ENCODE results near the gene HCN2.
"Not testable (repeated sequence)": the region's sequence is repeated elsewhere in the genome, so short reads cannot be mapped to it uniquely, and the experiment has no call there.

The HCN2 gene

DNA sequence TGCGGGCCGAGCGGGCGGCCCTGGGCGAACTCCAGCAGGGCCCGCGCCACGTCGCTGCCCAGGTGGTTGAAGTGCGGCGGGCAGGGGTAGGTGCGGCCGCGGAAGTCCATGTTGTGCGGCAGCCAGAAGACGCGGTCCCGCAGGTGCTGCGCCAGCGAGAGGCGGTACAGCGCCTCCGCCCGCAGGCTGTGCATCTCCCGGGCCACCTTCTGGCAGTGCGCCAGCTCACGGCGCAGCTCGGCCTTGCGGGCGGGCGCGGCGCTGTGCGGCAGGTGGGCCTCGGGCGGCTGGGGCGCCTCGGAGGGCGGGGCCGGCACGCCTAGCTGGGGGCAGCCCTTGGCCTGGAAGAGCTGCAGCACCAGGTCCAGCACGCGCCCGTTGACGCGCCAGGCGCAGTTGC, 31.5 kb downstream of the HCN2 start:
- DNase-seq = not testable (repeated sequence)

DNA sequence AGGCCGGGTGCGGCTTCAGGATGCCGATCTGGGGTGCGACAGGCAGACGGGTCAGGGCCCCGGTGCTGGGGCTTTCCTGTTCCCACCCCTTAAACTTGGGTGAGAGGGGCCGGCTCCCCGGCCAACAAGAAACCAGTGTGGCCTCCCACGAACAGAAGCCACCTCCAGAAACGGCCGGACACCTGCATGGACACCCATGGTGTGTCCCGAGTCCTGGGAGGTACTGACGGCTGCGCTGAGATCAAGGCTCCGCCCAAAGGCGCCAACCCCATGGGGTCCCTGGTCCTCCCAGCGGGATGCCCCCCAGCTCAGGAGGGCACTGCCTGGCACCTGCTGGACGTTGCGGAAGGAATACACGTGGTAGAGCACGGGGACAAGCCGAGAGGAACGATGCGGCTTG, 32.1 kb downstream of the HCN2 start:
- no peak for DNase-seq

- DNase-seq = no peak
Observed at GRCh38 chr19:622666-623065, 33.0 kb downstream of the HCN2 start.

GRCh38 chr19:623175-623916, 33.7 kb downstream of the HCN2 start:
- DNase-seq = no peak

- DNase-seq = no peak
Observed at GRCh38 chr19:623974-624373, 34.3 kb downstream of the HCN2 start.

GRCh38 chr19:624433-625109, 34.9 kb downstream of the HCN2 start:
- no peak for DNase-seq

- DNase-seq = no peak
Observed at GRCh38 chr19:625257-625656, 35.6 kb downstream of the HCN2 start.

DNA sequence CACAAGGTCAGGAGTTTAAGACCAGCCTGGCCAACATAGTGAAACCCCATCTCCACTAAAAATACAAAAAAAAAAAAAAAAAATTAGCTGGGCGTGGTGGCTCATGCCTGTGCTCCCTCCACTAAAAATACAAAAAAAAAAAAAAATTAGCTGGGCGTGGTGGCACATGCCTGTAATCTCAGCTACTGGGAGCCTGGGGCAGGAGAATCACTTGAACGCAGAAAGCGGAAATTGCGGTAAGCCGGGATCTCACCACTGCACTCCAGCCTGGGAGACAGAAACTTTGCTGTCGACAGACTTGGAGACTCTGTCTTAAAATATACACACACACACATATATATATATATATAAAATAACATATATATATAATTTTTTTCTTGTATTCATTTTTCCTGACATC, 36.9 kb downstream of the HCN2 start:
- DNase-seq = not testable (repeated sequence)

GRCh38 chr19:628168-628567, 38.5 kb downstream of the HCN2 start:
- DNase-seq = peak in 1 of 3 experiments; percentile 28

- peak in 2 of 3 experiments; percentile 65 to 73 for DNase-seq
Observed at GRCh38 chr19:629515-629914, 39.8 kb downstream of the HCN2 start.

DNA sequence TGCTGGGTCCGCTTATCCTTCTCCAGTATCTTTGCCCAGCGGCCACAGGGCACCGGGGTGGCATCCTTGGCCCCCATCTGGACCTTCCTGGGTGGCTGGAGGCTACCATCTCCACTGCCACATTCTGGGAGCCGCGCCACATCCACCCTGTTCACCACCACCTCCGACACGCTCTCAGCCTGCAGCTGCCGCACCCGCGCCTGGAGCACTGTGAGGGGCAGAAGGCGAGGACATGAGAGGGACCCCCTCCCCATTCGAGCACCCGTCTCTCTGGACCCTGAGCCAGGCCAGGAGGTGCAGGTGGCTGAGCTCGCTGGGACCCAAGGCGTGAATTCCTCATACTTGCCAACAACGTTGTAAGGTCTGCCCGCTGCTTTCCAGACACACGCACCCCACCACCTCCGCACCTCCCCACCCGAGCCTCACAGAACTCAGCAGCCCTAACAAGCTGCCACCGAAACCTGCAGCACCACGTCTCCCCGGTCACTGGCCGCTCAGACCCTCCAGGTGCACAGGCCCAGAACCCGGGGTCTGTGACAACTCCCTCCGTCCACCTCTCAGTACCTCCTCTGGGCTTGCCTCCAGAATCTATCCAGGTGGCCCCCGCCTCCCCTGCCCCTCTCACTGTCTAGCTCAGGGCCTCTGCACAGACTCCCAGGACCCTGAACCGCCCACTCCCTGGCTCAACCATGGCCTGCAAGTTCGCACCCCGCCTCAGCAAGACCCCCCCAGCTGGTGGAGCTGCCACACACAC, 40.5 kb downstream of the HCN2 start:
- no peak for DNase-seq

GRCh38 chr19:632579-633067, 42.9 kb downstream of the HCN2 start:
- DNase-seq = no peak

GRCh38 chr19:633068-633785, 43.5 kb downstream of the HCN2 start, which contains the start of gene POLRMT:
Gene POLRMT, minus strand, starts transcription at chr19:633537. Its CDS starts 25 bp downstream, at chr19:633512.
- peak; percentile 99 to 100 (median 100) for DNase-seq

GRCh38 chr19:633786-634639, 44.3 kb downstream of the HCN2 start:
- no peak for DNase-seq

- no peak for DNase-seq
Observed at GRCh38 chr19:634975-635652, 45.4 kb downstream of the HCN2 start.

GRCh38 chr19:638906-639252, 49.2 kb downstream of the HCN2 start:
- DNase-seq = no peak

- DNase-seq = peak; percentile 91 to 96 (median 95)
Observed at GRCh38 chr19:639253-640160, 49.8 kb downstream of the HCN2 start, which contains the start of gene FGF22. Gene FGF22, plus strand, starts transcription at chr19:639879. Its CDS starts 47 bp downstream, at chr19:639926.

GRCh38 chr19:640161-640558, 50.5 kb downstream of the HCN2 start:
- no peak for DNase-seq

GRCh38 chr19:640606-641189, 51.0 kb downstream of the HCN2 start:
- DNase-seq = no peak

GRCh38 chr19:641702-642101, 52.0 kb downstream of the HCN2 start:
- no peak for DNase-seq

Data from NCI-H1417 (cell line).